ENCODE data around the gene SEMA5B.

SEMA5B gene

GRCh38 chr3:123032057-123032456 is 4.5 kb upstream of the SEMA5B start:
- no peak for TF ChIP-seq JUND (IDR thresholded peaks at IDR 0.05; ENCODE audit: low read depth)
- DNase-seq (ENCODE audit: low read depth in 1 of 2, low spot score in 1 of 2) = no peak
- in situ Hi-C loops (cut with HindIII; ENCODE audit: low pct_unique_long_range_greater_than_20kb, low sequenced_read_pairs) = no loop called here

GRCh38 chr3:123031051-123031450 is 3.5 kb upstream of the SEMA5B start:
- TF ChIP-seq JUND (IDR thresholded peaks at IDR 0.05; ENCODE audit: low read depth) = no peak
- DNase-seq (ENCODE audit: low read depth in 1 of 2, low spot score in 1 of 2) = no peak
- in situ Hi-C loops (cut with HindIII; ENCODE audit: low pct_unique_long_range_greater_than_20kb, low sequenced_read_pairs) = no loop called here

DNA sequence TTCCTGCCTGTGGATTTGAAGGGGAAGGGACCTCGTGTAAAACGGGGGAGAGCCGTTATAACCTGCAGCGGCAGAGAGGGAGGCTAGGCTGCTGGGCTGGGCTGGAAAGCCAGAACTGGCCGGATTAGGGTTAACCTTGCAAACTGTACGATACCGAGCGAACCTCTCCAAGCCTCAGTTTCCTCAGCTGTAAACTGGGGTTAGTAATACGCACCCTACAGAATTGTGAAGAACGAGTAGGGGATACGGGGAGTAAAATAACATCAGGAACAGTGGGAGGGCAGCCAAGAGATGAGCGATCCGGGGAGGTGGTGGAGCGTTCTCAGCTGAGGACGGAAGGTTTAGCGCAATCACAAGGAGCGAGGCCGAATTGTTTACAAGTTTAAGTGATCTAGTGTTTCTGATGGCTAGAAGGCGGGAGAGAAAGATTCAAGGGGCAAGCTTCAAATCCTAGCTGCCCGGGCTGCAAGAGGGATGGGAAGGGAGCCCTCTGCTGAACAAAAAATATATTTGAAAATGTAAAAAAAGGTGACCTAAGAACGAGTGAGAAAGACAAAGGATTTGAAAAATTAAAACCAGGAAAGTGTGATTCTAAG is 768 bp upstream of the SEMA5B start:
- DNase-seq (ENCODE audit: low read depth in 1 of 2, low spot score in 1 of 2) = peak; percentile 63 to 67
- no peak for TF ChIP-seq JUND (IDR thresholded peaks at IDR 0.05; ENCODE audit: low read depth)
- in situ Hi-C loops (cut with HindIII; ENCODE audit: low pct_unique_long_range_greater_than_20kb, low sequenced_read_pairs) = no loop called here

DNA sequence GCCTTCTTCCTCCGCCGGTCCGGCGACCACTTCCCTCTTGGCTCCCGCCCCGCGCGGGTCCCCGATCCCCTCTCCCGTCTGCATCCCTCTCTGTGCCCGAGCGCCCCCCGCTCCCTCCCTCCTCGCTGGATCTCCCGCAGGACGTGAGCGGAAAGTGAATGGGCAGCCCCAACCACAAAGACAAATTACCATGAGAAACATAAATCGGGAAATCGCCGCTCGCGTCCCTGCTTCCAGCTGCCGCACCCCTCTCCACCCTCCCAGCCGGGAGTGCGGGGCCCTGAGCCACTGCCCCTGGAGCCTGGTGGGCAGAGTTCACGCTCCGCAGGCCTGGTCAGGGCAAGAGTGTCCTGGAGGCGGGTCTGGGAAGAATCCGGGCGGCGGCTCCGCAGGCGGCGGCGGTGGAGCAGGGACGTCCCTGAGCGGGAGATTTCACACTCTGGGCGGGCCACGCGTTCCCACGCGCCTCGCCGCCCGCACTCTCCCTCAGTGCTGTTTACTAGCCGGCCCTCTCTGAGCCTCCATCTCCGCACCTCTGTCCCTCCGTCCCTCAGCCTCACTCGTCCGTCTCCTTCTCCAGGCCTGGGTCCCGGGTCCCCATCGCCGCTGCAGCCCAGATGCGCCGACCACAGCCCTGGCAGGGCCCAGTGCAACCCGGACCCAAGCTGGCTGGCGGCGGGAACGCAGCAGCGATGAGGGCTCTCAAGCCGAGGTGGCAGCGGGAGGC is 835 bp downstream of the SEMA5B start:
- in situ Hi-C loops (cut with HindIII; ENCODE audit: low pct_unique_long_range_greater_than_20kb, low sequenced_read_pairs) = no loop called here
- no peak for TF ChIP-seq JUND (IDR thresholded peaks at IDR 0.05; ENCODE audit: low read depth)
- peak in 1 of 2 experiments; percentile 31 for DNase-seq (ENCODE audit: low read depth in 1 of 2, low spot score in 1 of 2)

DNA sequence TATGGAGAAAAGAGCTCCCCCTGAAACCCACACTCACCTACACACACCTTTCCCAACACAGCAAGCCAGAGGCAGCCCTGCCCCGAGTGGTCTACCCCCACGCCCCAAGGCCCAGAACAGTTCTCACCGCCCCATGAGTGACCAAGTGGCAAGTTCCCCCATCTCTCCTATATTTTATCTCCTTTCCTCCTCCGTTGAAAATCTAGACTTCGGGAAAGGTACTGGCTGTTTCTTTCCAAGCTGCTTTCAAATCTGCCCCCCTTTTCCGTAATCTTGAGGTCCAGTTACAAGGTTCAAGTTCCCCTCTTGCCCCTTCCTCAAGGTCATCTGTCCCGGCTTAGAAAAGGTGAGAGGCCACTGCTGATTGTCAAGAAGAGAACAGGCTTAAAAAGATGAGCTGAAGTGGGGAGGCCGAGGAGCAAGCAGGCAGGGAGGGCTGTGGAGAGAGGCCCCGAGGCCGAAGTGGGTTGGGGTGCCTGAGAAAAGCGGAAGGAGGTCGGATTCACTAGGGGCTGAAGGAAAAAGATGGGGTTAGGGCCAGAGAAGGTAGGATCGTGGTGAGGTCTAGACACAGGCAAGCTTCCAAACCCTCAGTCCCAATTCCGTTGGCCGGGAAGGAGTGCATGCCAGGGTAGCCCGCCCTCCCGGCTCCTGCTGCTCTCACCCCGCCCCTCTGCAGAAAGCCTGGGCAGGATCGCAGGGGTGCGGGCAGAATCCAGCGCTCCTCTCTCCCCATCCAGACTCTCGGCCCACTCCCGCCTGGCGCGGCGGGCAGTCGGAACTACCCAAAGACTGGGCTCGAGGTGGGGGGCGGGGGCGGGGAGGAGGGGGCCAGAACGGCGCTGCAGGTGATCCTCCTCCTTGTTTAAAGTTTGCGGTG is 1.7 kb downstream of the SEMA5B start:
- in situ Hi-C loops (cut with HindIII; ENCODE audit: low pct_unique_long_range_greater_than_20kb, low sequenced_read_pairs) = no loop called here
- no peak for TF ChIP-seq JUND (IDR thresholded peaks at IDR 0.05; ENCODE audit: low read depth)
- DNase-seq (ENCODE audit: low read depth in 1 of 2, low spot score in 1 of 2) = no peak

GRCh38 chr3:123024056-123024455 is 3.5 kb downstream of the SEMA5B start:
- TF ChIP-seq JUND (IDR thresholded peaks at IDR 0.05; ENCODE audit: low read depth) = no peak
- DNase-seq (ENCODE audit: low read depth in 1 of 2, low spot score in 1 of 2) = no peak
- in situ Hi-C loops (cut with HindIII; ENCODE audit: low pct_unique_long_range_greater_than_20kb, low sequenced_read_pairs) = no loop called here

DNA sequence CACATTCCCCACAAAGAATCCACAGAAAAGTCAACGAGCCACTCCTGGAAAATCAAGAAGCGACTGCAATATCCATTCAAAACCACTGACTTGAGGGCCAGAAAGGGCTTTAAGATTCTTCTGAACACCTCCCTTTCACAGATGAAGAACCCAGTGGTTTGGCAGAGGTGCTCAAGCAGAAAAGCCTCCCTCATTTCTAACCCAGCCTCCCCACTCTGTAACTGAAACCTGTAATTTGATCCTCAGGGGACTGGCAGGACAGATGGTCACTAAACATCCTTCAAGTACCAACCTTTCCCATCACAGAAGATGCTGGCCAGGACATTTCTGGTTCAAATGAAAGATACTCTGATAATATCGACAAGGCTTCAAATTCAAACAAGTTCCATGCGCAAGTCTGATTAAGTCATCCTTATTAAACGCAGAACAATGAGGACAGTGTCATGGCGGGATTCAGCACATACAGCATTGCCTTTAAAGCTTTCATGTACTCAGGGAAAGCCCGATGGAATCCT is 5.5 kb downstream of the SEMA5B start:
- in situ Hi-C loops (cut with HindIII; ENCODE audit: low pct_unique_long_range_greater_than_20kb, low sequenced_read_pairs) = no loop called here
- TF ChIP-seq JUND (IDR thresholded peaks at IDR 0.05; ENCODE audit: low read depth) = no peak
- no peak for DNase-seq (ENCODE audit: low read depth in 1 of 2, low spot score in 1 of 2)

DNA sequence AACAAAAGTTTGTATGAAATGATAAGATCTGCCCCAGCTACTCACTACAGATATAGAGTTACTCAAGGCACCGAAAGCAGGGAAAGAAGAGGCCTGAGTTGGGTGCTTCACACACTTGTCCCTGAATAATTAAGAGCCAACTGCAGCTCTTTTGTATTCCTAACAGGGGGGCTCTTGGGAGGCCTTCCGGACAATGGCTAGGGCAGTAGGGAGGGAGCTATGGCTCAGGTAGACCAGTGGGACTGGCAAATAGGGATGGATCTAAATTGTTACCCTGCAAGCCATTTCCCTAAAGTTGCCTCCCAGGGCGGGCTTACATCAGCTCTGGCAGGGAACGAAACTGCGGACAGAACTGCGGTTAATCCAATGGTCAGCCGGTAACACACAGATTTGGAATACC is 6.2 kb downstream of the SEMA5B start:
- no peak for DNase-seq (ENCODE audit: low read depth in 1 of 2, low spot score in 1 of 2)
- no peak for TF ChIP-seq JUND (IDR thresholded peaks at IDR 0.05; ENCODE audit: low read depth)
- in situ Hi-C loops (cut with HindIII; ENCODE audit: low pct_unique_long_range_greater_than_20kb, low sequenced_read_pairs) = no loop called here

- no peak for TF ChIP-seq JUND (IDR thresholded peaks at IDR 0.05; ENCODE audit: low read depth)
- no peak for DNase-seq (ENCODE audit: low read depth in 1 of 2, low spot score in 1 of 2)
- in situ Hi-C loops (cut with HindIII; ENCODE audit: low pct_unique_long_range_greater_than_20kb, low sequenced_read_pairs) = no loop called here
Observed at GRCh38 chr3:123020709-123021108, 6.9 kb downstream of the SEMA5B start.

GRCh38 chr3:123019591-123019990 is 8.0 kb downstream of the SEMA5B start:
- no peak for DNase-seq (ENCODE audit: low read depth in 1 of 2, low spot score in 1 of 2)
- in situ Hi-C loops (cut with HindIII; ENCODE audit: low pct_unique_long_range_greater_than_20kb, low sequenced_read_pairs) = no loop called here
- no peak for TF ChIP-seq JUND (IDR thresholded peaks at IDR 0.05; ENCODE audit: low read depth)

GRCh38 chr3:123019161-123019560 is 8.4 kb downstream of the SEMA5B start:
- no peak for DNase-seq (ENCODE audit: low read depth in 1 of 2, low spot score in 1 of 2)
- in situ Hi-C loops (cut with HindIII; ENCODE audit: low pct_unique_long_range_greater_than_20kb, low sequenced_read_pairs) = no loop called here
- no peak for TF ChIP-seq JUND (IDR thresholded peaks at IDR 0.05; ENCODE audit: low read depth)

DNA sequence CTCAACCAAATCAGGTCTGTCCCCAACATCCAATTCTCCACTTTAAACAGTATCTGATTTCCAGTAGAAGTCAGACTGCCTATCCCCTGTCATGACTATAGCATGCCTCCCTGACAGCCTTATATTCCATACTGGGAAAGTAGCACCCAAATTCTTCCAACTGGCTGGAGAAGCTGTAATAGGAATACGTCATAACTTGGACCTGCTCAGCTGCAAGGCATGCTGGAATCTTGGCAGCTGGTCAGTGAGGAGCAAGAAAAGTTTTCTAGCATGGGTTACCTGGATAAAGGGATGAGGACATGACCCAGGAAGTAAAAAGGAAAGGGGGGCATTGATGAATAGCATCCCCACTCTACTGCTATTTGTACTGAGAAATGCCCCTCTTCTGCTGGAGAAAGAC is 8.9 kb downstream of the SEMA5B start:
- in situ Hi-C loops (cut with HindIII; ENCODE audit: low pct_unique_long_range_greater_than_20kb, low sequenced_read_pairs) = no loop called here
- no peak for DNase-seq (ENCODE audit: low read depth in 1 of 2, low spot score in 1 of 2)
- no peak for TF ChIP-seq JUND (IDR thresholded peaks at IDR 0.05; ENCODE audit: low read depth)

- peak in 1 of 2 experiments; percentile 17 for DNase-seq (ENCODE audit: low read depth in 1 of 2, low spot score in 1 of 2)
- in situ Hi-C loops (cut with HindIII; ENCODE audit: low pct_unique_long_range_greater_than_20kb, low sequenced_read_pairs) = no loop called here
- no peak for TF ChIP-seq JUND (IDR thresholded peaks at IDR 0.05; ENCODE audit: low read depth)
Observed at GRCh38 chr3:123015596-123015995, 12.0 kb downstream of the SEMA5B start.

Data from T47D (cell line).